ENCODE results near the gene PLEK.

Gene PLEK

DNA sequence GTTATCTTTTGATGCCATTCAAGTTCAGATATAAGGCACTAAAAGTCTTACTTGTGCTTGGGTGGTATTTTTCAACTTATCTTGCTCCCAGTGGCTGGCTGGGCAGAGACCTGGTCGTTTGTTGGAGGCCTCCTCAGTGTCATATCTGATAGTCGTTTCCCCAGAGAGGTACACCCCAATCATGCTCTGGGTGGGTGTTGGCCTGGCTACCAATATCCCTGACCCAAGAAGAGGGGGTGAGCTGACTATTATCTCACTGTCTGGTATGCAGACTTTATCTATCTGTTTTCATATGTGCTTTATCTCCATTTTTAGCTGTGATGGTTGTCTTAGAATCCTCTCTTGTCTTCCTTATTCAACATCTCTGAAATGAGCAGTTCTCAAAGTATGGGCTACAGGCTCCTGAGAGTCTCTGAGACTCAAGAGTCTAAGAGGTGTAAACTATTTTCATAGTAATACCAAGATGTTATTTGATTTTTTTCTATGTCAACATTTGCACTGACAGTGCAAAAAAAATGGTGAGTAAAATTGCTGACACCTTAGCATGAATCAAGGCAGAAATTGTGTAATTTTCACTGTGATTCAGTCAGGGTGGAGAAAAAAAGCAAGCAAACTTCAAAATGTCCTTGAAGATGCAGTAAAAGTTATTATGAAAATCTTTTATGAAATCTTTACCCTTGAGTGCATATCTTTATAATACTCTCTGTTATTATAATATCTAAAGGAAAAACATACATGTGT, 12.3 kb upstream of the PLEK start:
- ATAC-seq: no peak
- TF ChIP-seq CSDC2 (CRISPR knock-in tag; IDR thresholded peaks at IDR 0.05) (no peak), RARB (CRISPR knock-in tag; IDR thresholded peaks at IDR 0.05) (no peak), ZC3H10 (CRISPR knock-in tag; IDR thresholded peaks at IDR 0.05) (no peak), ZFP30 (CRISPR knock-in tag; IDR thresholded peaks at IDR 0.05) (no peak), ESRRG (CRISPR knock-in tag; IDR thresholded peaks at IDR 0.05) (no peak), ARNTL (CRISPR knock-in tag; IDR thresholded peaks at IDR 0.05; ENCODE audit: borderline replicate concordance, low read depth) (no peak), ISL1 (CRISPR knock-in tag; IDR thresholded peaks at IDR 0.05) (no peak), BACH2 (CRISPR knock-in tag; IDR thresholded peaks at IDR 0.05; ENCODE audit: borderline replicate concordance) (no peak), ZNF565 (CRISPR knock-in tag; conservative IDR thresholded peaks at IDR 0.05; ENCODE audit: low read depth) (no peak), ZFP3 (CRISPR knock-in tag; IDR thresholded peaks at IDR 0.05) (no peak), TCF4 (CRISPR knock-in tag; IDR thresholded peaks at IDR 0.05; ENCODE audit: borderline replicate concordance) (no peak), SNAI2 (CRISPR knock-in tag; IDR thresholded peaks at IDR 0.05) (no peak), ZNF8 (CRISPR knock-in tag; IDR thresholded peaks at IDR 0.05) (no peak), TOX (CRISPR knock-in tag; IDR thresholded peaks at IDR 0.05; ENCODE audit: borderline replicate concordance) (no peak), PPARA (CRISPR knock-in tag; IDR thresholded peaks at IDR 0.05; ENCODE audit: borderline replicate concordance) (no peak), GLIS3 (CRISPR knock-in tag; IDR thresholded peaks at IDR 0.05) (no peak)
- TF ChIP-seq, protein P1, sequence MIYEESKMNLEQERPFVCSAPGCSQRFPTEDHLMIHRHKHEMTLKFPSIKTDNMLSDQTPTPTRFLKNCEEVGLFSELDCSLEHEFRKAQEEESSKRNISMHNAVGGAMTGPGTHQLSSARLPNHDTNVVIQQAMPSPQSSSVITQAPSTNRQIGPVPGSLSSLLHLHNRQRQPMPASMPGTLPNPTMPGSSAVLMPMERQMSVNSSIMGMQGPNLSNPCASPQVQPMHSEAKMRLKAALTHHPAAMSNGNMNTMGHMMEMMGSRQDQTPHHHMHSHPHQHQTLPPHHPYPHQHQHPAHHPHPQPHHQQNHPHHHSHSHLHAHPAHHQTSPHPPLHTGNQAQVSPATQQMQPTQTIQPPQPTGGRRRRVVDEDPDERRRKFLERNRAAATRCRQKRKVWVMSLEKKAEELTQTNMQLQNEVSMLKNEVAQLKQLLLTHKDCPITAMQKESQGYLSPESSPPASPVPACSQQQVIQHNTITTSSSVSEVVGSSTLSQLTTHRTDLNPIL (CRISPR knock-in tag; IDR thresholded peaks at IDR 0.05; ENCODE audit: low read depth): no peak
- TF ChIP-seq, protein P2, sequence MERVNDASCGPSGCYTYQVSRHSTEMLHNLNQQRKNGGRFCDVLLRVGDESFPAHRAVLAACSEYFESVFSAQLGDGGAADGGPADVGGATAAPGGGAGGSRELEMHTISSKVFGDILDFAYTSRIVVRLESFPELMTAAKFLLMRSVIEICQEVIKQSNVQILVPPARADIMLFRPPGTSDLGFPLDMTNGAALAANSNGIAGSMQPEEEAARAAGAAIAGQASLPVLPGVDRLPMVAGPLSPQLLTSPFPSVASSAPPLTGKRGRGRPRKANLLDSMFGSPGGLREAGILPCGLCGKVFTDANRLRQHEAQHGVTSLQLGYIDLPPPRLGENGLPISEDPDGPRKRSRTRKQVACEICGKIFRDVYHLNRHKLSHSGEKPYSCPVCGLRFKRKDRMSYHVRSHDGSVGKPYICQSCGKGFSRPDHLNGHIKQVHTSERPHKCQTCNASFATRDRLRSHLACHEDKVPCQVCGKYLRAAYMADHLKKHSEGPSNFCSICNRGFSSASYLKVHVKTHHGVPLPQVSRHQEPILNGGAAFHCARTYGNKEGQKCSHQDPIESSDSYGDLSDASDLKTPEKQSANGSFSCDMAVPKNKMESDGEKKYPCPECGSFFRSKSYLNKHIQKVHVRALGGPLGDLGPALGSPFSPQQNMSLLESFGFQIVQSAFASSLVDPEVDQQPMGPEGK (CRISPR knock-in tag; IDR thresholded peaks at IDR 0.05; ENCODE audit: borderline replicate concordance): no peak
- TF ChIP-seq, protein P3, sequence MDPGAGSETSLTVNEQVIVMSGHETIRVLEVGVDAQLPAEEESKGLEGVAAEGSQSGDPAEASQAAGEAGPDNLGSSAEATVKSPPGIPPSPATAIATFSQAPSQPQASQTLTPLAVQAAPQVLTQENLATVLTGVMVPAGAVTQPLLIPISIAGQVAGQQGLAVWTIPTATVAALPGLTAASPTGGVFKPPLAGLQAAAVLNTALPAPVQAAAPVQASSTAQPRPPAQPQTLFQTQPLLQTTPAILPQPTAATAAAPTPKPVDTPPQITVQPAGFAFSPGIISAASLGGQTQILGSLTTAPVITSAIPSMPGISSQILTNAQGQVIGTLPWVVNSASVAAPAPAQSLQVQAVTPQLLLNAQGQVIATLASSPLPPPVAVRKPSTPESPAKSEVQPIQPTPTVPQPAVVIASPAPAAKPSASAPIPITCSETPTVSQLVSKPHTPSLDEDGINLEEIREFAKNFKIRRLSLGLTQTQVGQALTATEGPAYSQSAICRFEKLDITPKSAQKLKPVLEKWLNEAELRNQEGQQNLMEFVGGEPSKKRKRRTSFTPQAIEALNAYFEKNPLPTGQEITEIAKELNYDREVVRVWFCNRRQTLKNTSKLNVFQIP (CRISPR knock-in tag; IDR thresholded peaks at IDR 0.05; ENCODE audit: borderline replicate concordance, low read depth): no peak

DNA sequence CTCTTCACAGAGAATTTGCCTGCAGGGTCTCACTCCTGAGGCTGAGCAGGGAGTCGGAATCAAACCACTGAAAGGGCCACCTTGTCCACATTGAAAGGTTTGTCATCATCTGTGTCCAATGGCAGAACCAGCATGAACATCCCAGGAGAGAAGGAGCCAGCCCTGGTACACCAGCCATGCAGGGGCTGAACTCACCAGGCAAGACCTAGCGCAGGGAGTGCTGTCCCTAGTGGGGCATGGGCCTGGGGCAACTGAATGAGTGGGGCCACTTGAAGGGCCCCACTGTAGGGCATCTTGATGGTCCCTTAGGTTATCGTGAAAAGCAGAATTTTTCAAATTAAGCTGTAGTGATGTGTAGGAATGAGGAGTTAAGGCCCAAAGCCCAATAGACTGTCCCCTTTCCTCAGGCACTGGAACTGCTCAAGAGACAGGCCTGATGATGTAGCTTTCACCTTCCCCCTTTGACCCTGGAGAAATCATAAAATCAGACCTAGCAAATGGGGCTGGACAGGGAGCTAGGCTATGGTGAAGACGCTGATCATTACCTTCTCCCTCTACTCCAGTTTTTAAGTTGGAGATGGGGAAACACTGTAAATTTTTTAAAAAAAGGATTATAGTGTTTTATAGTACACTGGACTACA, 8.4 kb upstream of the PLEK start:
- TF ChIP-seq, protein P4, sequence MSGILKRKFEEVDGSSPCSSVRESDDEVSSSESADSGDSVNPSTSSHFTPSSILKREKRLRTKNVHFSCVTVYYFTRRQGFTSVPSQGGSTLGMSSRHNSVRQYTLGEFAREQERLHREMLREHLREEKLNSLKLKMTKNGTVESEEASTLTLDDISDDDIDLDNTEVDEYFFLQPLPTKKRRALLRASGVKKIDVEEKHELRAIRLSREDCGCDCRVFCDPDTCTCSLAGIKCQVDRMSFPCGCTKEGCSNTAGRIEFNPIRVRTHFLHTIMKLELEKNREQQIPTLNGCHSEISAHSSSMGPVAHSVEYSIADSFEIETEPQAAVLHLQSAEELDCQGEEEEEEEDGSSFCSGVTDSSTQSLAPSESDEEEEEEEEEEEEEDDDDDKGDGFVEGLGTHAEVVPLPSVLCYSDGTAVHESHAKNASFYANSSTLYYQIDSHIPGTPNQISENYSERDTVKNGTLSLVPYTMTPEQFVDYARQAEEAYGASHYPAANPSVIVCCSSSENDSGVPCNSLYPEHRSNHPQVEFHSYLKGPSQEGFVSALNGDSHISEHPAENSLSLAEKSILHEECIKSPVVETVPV (CRISPR knock-in tag; IDR thresholded peaks at IDR 0.05): no peak
- no peak for TF ChIP-seq ZC3H10 (CRISPR knock-in tag; IDR thresholded peaks at IDR 0.05)
- no peak for TF ChIP-seq PPARA (CRISPR knock-in tag; IDR thresholded peaks at IDR 0.05; ENCODE audit: borderline replicate concordance)
- TF ChIP-seq TCF4 (CRISPR knock-in tag; IDR thresholded peaks at IDR 0.05; ENCODE audit: borderline replicate concordance): no peak
- TF ChIP-seq ZFP30 (CRISPR knock-in tag; IDR thresholded peaks at IDR 0.05): no peak
- no peak for TF ChIP-seq TOX (CRISPR knock-in tag; IDR thresholded peaks at IDR 0.05; ENCODE audit: borderline replicate concordance)
- no peak for TF ChIP-seq SNAI2 (CRISPR knock-in tag; IDR thresholded peaks at IDR 0.05)
- no peak for TF ChIP-seq OSR1 (CRISPR knock-in tag; IDR thresholded peaks at IDR 0.05)
- TF ChIP-seq ARNTL (CRISPR knock-in tag; IDR thresholded peaks at IDR 0.05; ENCODE audit: borderline replicate concordance, low read depth): no peak
- TF ChIP-seq, protein P3 (CRISPR knock-in tag; IDR thresholded peaks at IDR 0.05; ENCODE audit: borderline replicate concordance, low read depth): no peak
- TF ChIP-seq ZNF8 (CRISPR knock-in tag; IDR thresholded peaks at IDR 0.05): no peak
- TF ChIP-seq ZNF70 (CRISPR knock-in tag; IDR thresholded peaks at IDR 0.05): no peak
- no peak for TF ChIP-seq ZFP3 (CRISPR knock-in tag; IDR thresholded peaks at IDR 0.05)
- TF ChIP-seq ESRRG (CRISPR knock-in tag; IDR thresholded peaks at IDR 0.05): no peak
- TF ChIP-seq BACH2 (CRISPR knock-in tag; IDR thresholded peaks at IDR 0.05; ENCODE audit: borderline replicate concordance): no peak
- TF ChIP-seq ZNF565 (CRISPR knock-in tag; conservative IDR thresholded peaks at IDR 0.05; ENCODE audit: low read depth): no peak
- TF ChIP-seq GLIS3 (CRISPR knock-in tag; IDR thresholded peaks at IDR 0.05): no peak
- TF ChIP-seq ISL1 (CRISPR knock-in tag; IDR thresholded peaks at IDR 0.05): no peak
- TF ChIP-seq, protein P2 (CRISPR knock-in tag; IDR thresholded peaks at IDR 0.05; ENCODE audit: borderline replicate concordance): no peak
- TF ChIP-seq CSDC2 (CRISPR knock-in tag; IDR thresholded peaks at IDR 0.05): no peak
- ATAC-seq: no peak

All from SK-N-SH treated with all-trans-retinoic acid at 6 μM for 48 hours (cell line).